ENCODE measurements around the gene NFKBIA. TPM values are rescaled to one million over a fixed set of nuclear protein-coding genes. Genes with fewer than 3 reads are reported as not detected.

Gene NFKBIA
- total RNA-seq, 4 donors from 2014 or later = 112 to 387 (median 295) TPM

DNA sequence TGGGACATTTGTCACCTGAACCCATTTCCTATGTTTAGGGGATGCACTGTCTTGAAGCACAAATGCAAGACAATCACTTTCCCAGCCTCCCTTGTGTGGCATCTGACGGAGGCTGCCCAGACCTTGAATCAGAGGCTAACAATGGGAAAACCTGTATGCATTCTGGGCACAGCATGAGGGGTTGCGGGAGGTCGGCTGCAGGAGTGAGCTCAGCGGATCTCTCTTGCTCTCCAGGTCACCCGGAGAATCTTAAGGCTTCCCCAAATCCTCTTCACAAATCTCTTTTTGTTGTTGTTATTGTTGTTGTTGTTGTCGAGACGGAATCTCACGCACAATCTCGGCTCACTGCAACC lies 15.3 kb downstream of the NFKBIA start:
- H3K4me3 ChIP-seq = no peak overlapping the region
- no peaks in the 10 kb centered on the region for H3K36me3 ChIP-seq
- intact Hi-C loops (cut with DNase I; ENCODE audit: low total_unique reads) = no loop called here
- no peaks in the 10 kb centered on the region for H3K27me3 ChIP-seq
- H3K27ac ChIP-seq = no peak overlapping the region
- peaks cover 4 to 17% of the 10 kb centered on the region in 2 donors for H3K4me1 ChIP-seq
- TF ChIP-seq, protein P1, sequence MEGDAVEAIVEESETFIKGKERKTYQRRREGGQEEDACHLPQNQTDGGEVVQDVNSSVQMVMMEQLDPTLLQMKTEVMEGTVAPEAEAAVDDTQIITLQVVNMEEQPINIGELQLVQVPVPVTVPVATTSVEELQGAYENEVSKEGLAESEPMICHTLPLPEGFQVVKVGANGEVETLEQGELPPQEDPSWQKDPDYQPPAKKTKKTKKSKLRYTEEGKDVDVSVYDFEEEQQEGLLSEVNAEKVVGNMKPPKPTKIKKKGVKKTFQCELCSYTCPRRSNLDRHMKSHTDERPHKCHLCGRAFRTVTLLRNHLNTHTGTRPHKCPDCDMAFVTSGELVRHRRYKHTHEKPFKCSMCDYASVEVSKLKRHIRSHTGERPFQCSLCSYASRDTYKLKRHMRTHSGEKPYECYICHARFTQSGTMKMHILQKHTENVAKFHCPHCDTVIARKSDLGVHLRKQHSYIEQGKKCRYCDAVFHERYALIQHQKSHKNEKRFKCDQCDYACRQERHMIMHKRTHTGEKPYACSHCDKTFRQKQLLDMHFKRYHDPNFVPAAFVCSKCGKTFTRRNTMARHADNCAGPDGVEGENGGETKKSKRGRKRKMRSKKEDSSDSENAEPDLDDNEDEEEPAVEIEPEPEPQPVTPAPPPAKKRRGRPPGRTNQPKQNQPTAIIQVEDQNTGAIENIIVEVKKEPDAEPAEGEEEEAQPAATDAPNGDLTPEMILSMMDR (IDR thresholded peaks at IDR 0.05) = no peak
- TF ChIP-seq POLR2A (IDR thresholded peaks at IDR 0.05) = no peak
- no peak for DNase-seq
- H3K9me3 ChIP-seq = no peaks in the 10 kb centered on the region

GRCh38 chr14:35388656-35389314 lies 15.8 kb downstream of the NFKBIA start:
- TF ChIP-seq, protein P1 (IDR thresholded peaks at IDR 0.05) = no peak
- TF ChIP-seq POLR2A (IDR thresholded peaks at IDR 0.05) = no peak
- peaks cover 9 to 22% of the 10 kb centered on the region in 2 donors for H3K4me1 ChIP-seq
- intact Hi-C loops (cut with DNase I; ENCODE audit: low total_unique reads) = no loop called here
- no peak overlapping the region for H3K27ac ChIP-seq
- no peaks in the 10 kb centered on the region for H3K27me3 ChIP-seq
- no peaks in the 10 kb centered on the region for H3K36me3 ChIP-seq
- H3K9me3 ChIP-seq = no peaks in the 10 kb centered on the region
- no peak for DNase-seq
- H3K4me3 ChIP-seq = no peak overlapping the region

- TF ChIP-seq, protein P1 (IDR thresholded peaks at IDR 0.05) = no peak
- no peak for TF ChIP-seq POLR2A (IDR thresholded peaks at IDR 0.05)
- Histone ChIP-seq H3K36me3 (no peaks in the 10 kb centered on the region), H3K9me3 (no peaks in the 10 kb centered on the region), H3K4me1 (peaks cover 9 to 27% of the 10 kb centered on the region in 2 donors), H3K27me3 (no peaks in the 10 kb centered on the region), H3K4me3 (no peak overlapping the region), H3K27ac (no peak overlapping the region)
- DNase-seq = no peak
- intact Hi-C loops (cut with DNase I; ENCODE audit: low total_unique reads) = no loop called here
Measured at GRCh38 chr14:35387713-35388579, 16.6 kb downstream of the NFKBIA start.

DNA sequence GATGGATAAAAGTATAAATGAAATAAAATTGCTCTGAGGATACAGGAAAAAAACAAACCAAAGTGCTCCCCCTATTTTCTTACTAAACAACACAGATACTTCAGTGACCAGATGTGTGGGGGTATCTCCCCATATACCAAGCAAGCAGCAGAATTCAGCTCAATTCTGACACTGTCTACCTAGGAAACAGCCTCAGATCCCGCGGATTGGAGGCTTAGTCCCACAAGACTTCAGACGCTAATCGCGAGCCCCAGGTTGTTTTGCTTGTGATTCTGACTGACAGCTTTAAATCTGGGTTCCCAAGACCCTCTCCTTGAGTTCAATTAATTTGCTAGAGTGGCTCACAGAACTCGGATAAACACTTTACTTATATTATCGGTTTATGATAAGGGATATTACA lies 17.3 kb downstream of the NFKBIA start:
- intact Hi-C loops (cut with DNase I; ENCODE audit: low total_unique reads) = no loop called here
- Histone ChIP-seq H3K27ac (no peak overlapping the region), H3K4me3 (no peak overlapping the region), H3K27me3 (no peaks in the 10 kb centered on the region), H3K36me3 (no peaks in the 10 kb centered on the region), H3K4me1 (peaks cover 9 to 27% of the 10 kb centered on the region in 2 donors), H3K9me3 (no peaks in the 10 kb centered on the region)
- no peak for TF ChIP-seq POLR2A (IDR thresholded peaks at IDR 0.05)
- TF ChIP-seq, protein P1 (IDR thresholded peaks at IDR 0.05) = no peak
- DNase-seq = no peak

DNA sequence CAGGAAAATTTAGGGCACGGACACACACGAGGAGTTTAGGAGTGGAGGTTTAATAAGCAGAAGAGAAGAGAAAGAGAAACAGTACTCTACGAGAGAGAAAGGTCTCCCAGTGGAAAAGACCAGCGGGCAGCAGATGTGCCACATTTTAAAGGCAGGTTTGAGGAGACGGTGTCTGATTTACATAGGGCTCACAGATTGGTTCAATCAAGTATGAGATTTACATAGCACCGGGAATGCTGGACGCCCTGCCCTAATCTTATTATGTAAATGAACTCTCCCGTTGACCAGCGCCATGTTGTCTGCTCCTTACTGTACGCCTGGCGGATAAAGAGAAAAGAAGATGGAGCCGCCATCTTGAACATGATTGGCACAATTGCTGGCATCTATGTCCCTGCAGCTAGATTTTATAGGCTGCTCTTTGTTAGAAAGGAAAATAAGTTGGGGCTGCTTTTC lies 17.9 kb downstream of the NFKBIA start:
- intact Hi-C loops (cut with DNase I; ENCODE audit: low total_unique reads) = no loop called here
- no peaks in the 10 kb centered on the region for H3K27me3 ChIP-seq
- H3K9me3 ChIP-seq = no peaks in the 10 kb centered on the region
- TF ChIP-seq POLR2A (IDR thresholded peaks at IDR 0.05) = no peak
- TF ChIP-seq, protein P1 (IDR thresholded peaks at IDR 0.05) = no peak
- peak overlapping the region; percentile 87 to 91 for H3K27ac ChIP-seq
- H3K4me3 ChIP-seq = no peak overlapping the region
- no peaks in the 10 kb centered on the region for H3K36me3 ChIP-seq
- H3K4me1 ChIP-seq = peaks cover 9 to 27% of the 10 kb centered on the region in 2 donors
- DNase-seq = no peak

Measured in uterus (tissue), 4 donors.